Measurements from ENCODE around the gene NLRP8.
"Not testable (repeated sequence)": the region's sequence is repeated elsewhere in the genome, so short reads cannot be mapped to it uniquely, and the experiment has no call there.

Gene NLRP8

GRCh38 chr19:55980415-55980814, 32.8 kb downstream of the NLRP8 start:
- DNase-seq: no peak

GRCh38 chr19:55985254-55985653, 37.6 kb downstream of the NLRP8 start:
- DNase-seq: no peak

GRCh38 chr19:55986487-55986886, 38.9 kb downstream of the NLRP8 start, which contains the start of gene NLRP5:
Gene NLRP5, plus strand, starts transcription at chr19:55986775.
- DNase-seq: no peak

- DNase-seq: no peak
Measured at GRCh38 chr19:55990831-55991230, 43.2 kb downstream of the NLRP8 start.

GRCh38 chr19:55993492-55993891, 45.9 kb downstream of the NLRP8 start:
- no peak for DNase-seq

GRCh38 chr19:56014765-56015164, 67.1 kb downstream of the NLRP8 start:
- no peak for DNase-seq

- DNase-seq: no peak
Measured at GRCh38 chr19:56015756-56016155, 68.1 kb downstream of the NLRP8 start.

GRCh38 chr19:56019325-56019724, 71.7 kb downstream of the NLRP8 start:
- not testable (repeated sequence) for DNase-seq

GRCh38 chr19:56020355-56020975, 72.8 kb downstream of the NLRP8 start:
- not testable (repeated sequence) for DNase-seq

- DNase-seq: no peak
Measured at GRCh38 chr19:56026769-56027168, 79.1 kb downstream of the NLRP8 start.

Measured in NCI-H446 (cell line).